ENCODE data around the gene STAG3. TPM values are rescaled to one million over a fixed set of nuclear protein-coding genes. Genes with fewer than 3 reads are reported as not detected.
A peak's percentile ranks its signal among the peaks of the same experiment; 100 is the strongest.

STAG3 gene
- total and polyA plus RNA-seq, 2 experiments from 2014 or later, result 4.6 to 4.7 TPM

GRCh38 chr7:100176096-100177044 is 1.3 kb upstream of the STAG3 start:
- DNase-seq (ENCODE audit: low spot score), result no peak
- no peaks in the 10 kb centered on the region; the same call in 1 of the 2 replicates for H3F3A ChIP-seq (replicated peaks; ENCODE audit: low read depth)
- Mint-ChIP-seq H3K4me3 (peak overlapping the region; percentile 92), H3K27me3 (ENCODE audit: insufficient read depth, low read depth, poor library complexity) (peaks cover 36% of the 10 kb centered on the region), H3K4me1 (peaks cover 24% of the 10 kb centered on the region), H3K27ac (peak overlapping the region; percentile 89; the same call in 1 of the 2 replicates), H3K36me3 (ENCODE audit: low read depth) (peaks cover 24% of the 10 kb centered on the region), H3K9me3 (no peaks in the 10 kb centered on the region; the same call in 2 of the 3 replicates)
- H3K27ac ChIP-seq (ENCODE audit: low read depth), result no peak overlapping the region
- peaks cover 18% of the 10 kb centered on the region for H3K27me3 ChIP-seq (ENCODE audit: insufficient read depth)
- H3K4me2 ChIP-seq, result peak overlapping the region; percentile 98
- H3K4me3 ChIP-seq, result peak overlapping the region; percentile 87
- no peaks in the 10 kb centered on the region; the same call in 1 of the 2 replicates for H3K9me2 ChIP-seq (ENCODE audit: insufficient read depth)
- TF ChIP-seq, protein P1, sequence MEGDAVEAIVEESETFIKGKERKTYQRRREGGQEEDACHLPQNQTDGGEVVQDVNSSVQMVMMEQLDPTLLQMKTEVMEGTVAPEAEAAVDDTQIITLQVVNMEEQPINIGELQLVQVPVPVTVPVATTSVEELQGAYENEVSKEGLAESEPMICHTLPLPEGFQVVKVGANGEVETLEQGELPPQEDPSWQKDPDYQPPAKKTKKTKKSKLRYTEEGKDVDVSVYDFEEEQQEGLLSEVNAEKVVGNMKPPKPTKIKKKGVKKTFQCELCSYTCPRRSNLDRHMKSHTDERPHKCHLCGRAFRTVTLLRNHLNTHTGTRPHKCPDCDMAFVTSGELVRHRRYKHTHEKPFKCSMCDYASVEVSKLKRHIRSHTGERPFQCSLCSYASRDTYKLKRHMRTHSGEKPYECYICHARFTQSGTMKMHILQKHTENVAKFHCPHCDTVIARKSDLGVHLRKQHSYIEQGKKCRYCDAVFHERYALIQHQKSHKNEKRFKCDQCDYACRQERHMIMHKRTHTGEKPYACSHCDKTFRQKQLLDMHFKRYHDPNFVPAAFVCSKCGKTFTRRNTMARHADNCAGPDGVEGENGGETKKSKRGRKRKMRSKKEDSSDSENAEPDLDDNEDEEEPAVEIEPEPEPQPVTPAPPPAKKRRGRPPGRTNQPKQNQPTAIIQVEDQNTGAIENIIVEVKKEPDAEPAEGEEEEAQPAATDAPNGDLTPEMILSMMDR (conservative IDR thresholded peaks at IDR 0.05; ENCODE audit: low read depth in 2 of 2), result no peak
- TF ChIP-seq REST (IDR thresholded peaks at IDR 0.05; ENCODE audit: unreplicated experiment) (no peak), ZNF462 (CRISPR knock-in tag; IDR thresholded peaks at IDR 0.05) (no peak), JUNB (IDR thresholded peaks at IDR 0.05; ENCODE audit: unreplicated experiment) (no peak), POLR2AphosphoS5 (IDR thresholded peaks at IDR 0.05; ENCODE audit: low read depth) (no peak), ETS1 (IDR thresholded peaks at IDR 0.05) (no peak), ZNF331 (CRISPR knock-in tag; IDR thresholded peaks at IDR 0.05; ENCODE audit: low read depth) (no peak), EZH2phosphoT487 (IDR thresholded peaks at IDR 0.05; ENCODE audit: unreplicated experiment) (no peak), STAT1 (IDR thresholded peaks at IDR 0.05; ENCODE audit: unreplicated experiment) (no peak), NANOG (IDR thresholded peaks at IDR 0.05; ENCODE audit: borderline replicate concordance) (no peak), ZNF114 (CRISPR knock-in tag; IDR thresholded peaks at IDR 0.05) (no peak), EZH2 (IDR thresholded peaks at IDR 0.05; ENCODE audit: low read depth, unreplicated experiment) (no peak), CREB1 (CRISPR knock-in tag; IDR thresholded peaks at IDR 0.05; ENCODE audit: low read depth) (no peak)
- no peak for ATAC-seq
- peaks cover 7% of the 10 kb centered on the region; the same call in 1 of the 2 replicates for H4K20me1 ChIP-seq (replicated peaks; ENCODE audit: insufficient read depth)
- peaks cover 10% of the 10 kb centered on the region for H3K4me1 ChIP-seq (ENCODE audit: insufficient read depth)
- peaks cover 12% of the 10 kb centered on the region for H3K79me2 ChIP-seq (replicated peaks; ENCODE audit: insufficient read depth)
- H3K36me3 ChIP-seq (ENCODE audit: insufficient read depth), result peaks cover 4% of the 10 kb centered on the region; the same call in 1 of the 2 replicates
- peak overlapping the region; percentile 64; the same call in 1 of the 2 replicates for H2AFZ ChIP-seq

Data from GM23338 (cell line).